Measurements from ENCODE around the gene PRPF31. TPM values are rescaled to one million over a fixed set of nuclear protein-coding genes. Genes with fewer than 3 reads are reported as not detected.
"Not testable (repeated sequence)": the region's sequence is repeated elsewhere in the genome, so short reads cannot be mapped to it uniquely, and the experiment has no call there.

The PRPF31 gene
- total RNA-seq, 4 donors from 2014 or later = 49.6 to 75.3 (median 55.4) TPM

GRCh38 chr19:54081032-54081431, 34.5 kb upstream of the PRPF31 start, which contains the start of gene TARM1:
Gene TARM1, minus strand, starts transcription at chr19:54081365. Its CDS starts 25 bp downstream, at chr19:54081340.
- no peak for DNase-seq (ENCODE audit: low spot score in 2 of 2)
- no peaks in the 10 kb centered on the region for H3K4me1 ChIP-seq
- TF ChIP-seq CTCF (IDR thresholded peaks at IDR 0.05) (no peak), POLR2A (IDR thresholded peaks at IDR 0.05) (no peak), EP300 (IDR thresholded peaks at IDR 0.05) (no peak), POLR2AphosphoS5 (IDR thresholded peaks at IDR 0.05) (no peak)
- peaks cover 5% of the 10 kb centered on the region for H3K27me3 ChIP-seq
- H3K4me3 ChIP-seq = no peak within 1 kb of the TSS
- no peaks in the 10 kb centered on the region for H3K36me3 ChIP-seq
- WGBS = 87% methylated on average over 7 of the region's 7 CpGs
- peaks cover 9% of the 10 kb centered on the region for H3K9me3 ChIP-seq
- no peak within 1 kb of the TSS for H3K27ac ChIP-seq

- no peaks in the 10 kb centered on the region for H3K36me3 ChIP-seq
- H3K4me3 ChIP-seq = no peak overlapping the region
- no peak for TF ChIP-seq EP300 (IDR thresholded peaks at IDR 0.05)
- TF ChIP-seq POLR2AphosphoS5 (IDR thresholded peaks at IDR 0.05) = no peak
- TF ChIP-seq CTCF (IDR thresholded peaks at IDR 0.05) = no peak
- TF ChIP-seq POLR2A (IDR thresholded peaks at IDR 0.05) = no peak
- H3K9me3 ChIP-seq = peaks cover 9% of the 10 kb centered on the region
- WGBS = 98% methylated on average over 3 of the region's 3 CpGs
- no peaks in the 10 kb centered on the region for H3K4me1 ChIP-seq
- DNase-seq (ENCODE audit: low spot score in 2 of 2) = no peak
- H3K27ac ChIP-seq = no peak overlapping the region
- H3K27me3 ChIP-seq = peaks cover 5% of the 10 kb centered on the region
Observed at GRCh38 chr19:54084410-54084809, 31.1 kb upstream of the PRPF31 start.

GRCh38 chr19:54094426-54095000, 21.0 kb upstream of the PRPF31 start:
- Histone ChIP-seq H3K4me3 (no peak overlapping the region), H3K27me3 (peaks cover 4% of the 10 kb centered on the region), H3K4me1 (peaks cover 19% of the 10 kb centered on the region), H3K27ac (no peak overlapping the region), H3K9me3 (no peaks in the 10 kb centered on the region), H3K36me3 (no peaks in the 10 kb centered on the region)
- TF ChIP-seq POLR2AphosphoS5 (IDR thresholded peaks at IDR 0.05) (no peak), CTCF (IDR thresholded peaks at IDR 0.05) (no peak), POLR2A (IDR thresholded peaks at IDR 0.05) (no peak), EP300 (IDR thresholded peaks at IDR 0.05) (no peak)
- 86% methylated on average over 17 of the region's 17 CpGs for WGBS
- no peak for DNase-seq (ENCODE audit: low spot score in 2 of 2)

GRCh38 chr19:54095136-54095858, 20.3 kb upstream of the PRPF31 start:
- H3K27me3 ChIP-seq = peaks cover under 1% of the 10 kb centered on the region
- DNase-seq (ENCODE audit: low spot score in 2 of 2) = no peak
- no peaks in the 10 kb centered on the region for H3K36me3 ChIP-seq
- 86% methylated on average over 14 of the region's 22 CpGs for WGBS
- no peak overlapping the region for H3K27ac ChIP-seq
- H3K9me3 ChIP-seq = no peaks in the 10 kb centered on the region
- H3K4me1 ChIP-seq = peaks cover 19% of the 10 kb centered on the region
- H3K4me3 ChIP-seq = peak overlapping the region; percentile 53
- TF ChIP-seq POLR2A (IDR thresholded peaks at IDR 0.05) (no peak), EP300 (IDR thresholded peaks at IDR 0.05) (no peak), CTCF (IDR thresholded peaks at IDR 0.05) (no peak), POLR2AphosphoS5 (IDR thresholded peaks at IDR 0.05) (no peak)

- Histone ChIP-seq H3K4me3 (peak overlapping the region; percentile 53), H3K27ac (peak overlapping the region; percentile 45), H3K4me1 (peaks cover 19% of the 10 kb centered on the region)
- TF ChIP-seq POLR2A (IDR thresholded peaks at IDR 0.05) = peak in 1 of 2 donors; percentile 14
- not testable (repeated sequence) for H3K9me3 ChIP-seq; H3K36me3 ChIP-seq; DNase-seq (ENCODE audit: low spot score in 2 of 2); H3K27me3 ChIP-seq
- 0% methylated on average over 24 of the region's 46 CpGs for WGBS
Observed at GRCh38 chr19:54095859-54096616, 19.5 kb upstream of the PRPF31 start.

Measured in suprapubic skin (tissue), 4 donors.